GM19452 (cell line): ENCODE measurements around the gene HSPA4.
"Not testable (repeated sequence)": the region's sequence is repeated elsewhere in the genome, so short reads cannot be mapped to it uniquely, and the experiment has no call there.

Experiments
- ATAC-seq: cut with Tn5 transposase; IDR thresholded peaks from one replicate; pipeline ENCODE4 v1.9.1; 2021; ENCODE audit not compliant: unreplicated experiment

Gene HSPA4

GRCh38 chr5:133049726-133050048 is 2.1 kb upstream of the HSPA4 start:
- no peak for ATAC-seq

- ATAC-seq, result no peak
Measured at GRCh38 chr5:133050521-133050920, 1.3 kb upstream of the HSPA4 start.

- no peak for ATAC-seq
Measured at GRCh38 chr5:133051061-133051541, 712 bp upstream of the HSPA4 start.

GRCh38 chr5:133052317-133053175 is 733 bp downstream of the HSPA4 start:
- ATAC-seq, result peak; percentile 40

GRCh38 chr5:133053448-133053847 is 1.6 kb downstream of the HSPA4 start:
- no peak for ATAC-seq

GRCh38 chr5:133054697-133055471 is 3.1 kb downstream of the HSPA4 start:
- ATAC-seq, result no peak

GRCh38 chr5:133056891-133057290 is 5.1 kb downstream of the HSPA4 start:
- no peak for ATAC-seq

GRCh38 chr5:133059621-133060020 is 7.8 kb downstream of the HSPA4 start:
- ATAC-seq, result no peak

- ATAC-seq, result no peak
Measured at GRCh38 chr5:133062276-133062675, 10.5 kb downstream of the HSPA4 start.

- ATAC-seq, result no peak
Measured at GRCh38 chr5:133063965-133064364, 12.2 kb downstream of the HSPA4 start.

- ATAC-seq, result no peak
Measured at GRCh38 chr5:133065471-133065870, 13.7 kb downstream of the HSPA4 start.

- ATAC-seq, result no peak
Measured at GRCh38 chr5:133066045-133066444, 14.2 kb downstream of the HSPA4 start.

- no peak for ATAC-seq
Measured at GRCh38 chr5:133072021-133072420, 20.2 kb downstream of the HSPA4 start.

GRCh38 chr5:133075572-133076536 is 24.0 kb downstream of the HSPA4 start:
- no peak for ATAC-seq

- ATAC-seq, result no peak
Measured at GRCh38 chr5:133079048-133079447, 27.2 kb downstream of the HSPA4 start.

- no peak for ATAC-seq
Measured at GRCh38 chr5:133081036-133081435, 29.2 kb downstream of the HSPA4 start.

- no peak for ATAC-seq
Measured at GRCh38 chr5:133081703-133082102, 29.9 kb downstream of the HSPA4 start.

GRCh38 chr5:133082128-133082527 is 30.3 kb downstream of the HSPA4 start:
- ATAC-seq, result no peak

- ATAC-seq, result no peak
Measured at GRCh38 chr5:133083901-133084300, 32.1 kb downstream of the HSPA4 start.

- ATAC-seq, result not testable (repeated sequence)
Measured at GRCh38 chr5:133085171-133085570, 33.4 kb downstream of the HSPA4 start.

- ATAC-seq, result no peak
Measured at GRCh38 chr5:133086366-133086875, 34.6 kb downstream of the HSPA4 start.
